MM.1S (cell line): ENCODE measurements around the gene INTS11.

Experiments
- DNase-seq: peaks from one replicate; pipeline ENCODE4 v3.0.0-alpha.2; 2015
- H2AFZ ChIP-seq: fragments of 300-600 bp; sonication (generic); 2 replicates; pipeline ENCODE4 v1.6.0; 2016; ENCODE audit warnings: antibody characterized with exemption, low read length
- H3F3A ChIP-seq: fragments of 300-600 bp; sonication (generic); 2 replicates; pipeline ENCODE4 v1.6.1; 2016; ENCODE audit warnings: mild to moderate bottlenecking, antibody characterized with exemption, low read length, moderate library complexity, mixed read lengths; ENCODE audit not compliant: insufficient read depth
- H3K27ac ChIP-seq: fragments of 300-600 bp; sonication (generic); 2 replicates; pipeline ENCODE4 v1.5.1; 2016; ENCODE audit warnings: mild to moderate bottlenecking, low read length
- H3K27me3 ChIP-seq: fragments of 300-600 bp; sonication (generic); replicated peaks from 2 replicates; pipeline ENCODE4 v1.6.0; 2016; ENCODE audit warnings: low read length; ENCODE audit not compliant: insufficient read depth
- H3K36me3 ChIP-seq: fragments of 300-600 bp; sonication (generic); replicated peaks from 2 replicates; pipeline ENCODE4 v1.6.1; 2016; ENCODE audit warnings: mild to moderate bottlenecking, low read length, mixed read lengths; ENCODE audit not compliant: insufficient read depth
- H3K4me1 ChIP-seq: fragments of 300-600 bp; sonication (generic); 2 replicates; pipeline ENCODE4 v1.6.1; 2016; ENCODE audit warnings: low read length, mixed read lengths
- H3K4me2 ChIP-seq: fragments of 300-600 bp; sonication (generic); 2 replicates; pipeline ENCODE4 v1.6.0; 2016; ENCODE audit warnings: low read depth, low read length
- H3K4me3 ChIP-seq: fragments of 300-600 bp; sonication (generic); 2 replicates; pipeline ENCODE4 v1.5.1; 2016; ENCODE audit warnings: low read length, mixed read lengths
- H3K79me2 ChIP-seq: fragments of 300-600 bp; sonication (generic); 2 replicates; pipeline ENCODE4 v1.6.1; 2016; ENCODE audit warnings: mixed run types, low read length, mixed read lengths
- H3K9ac ChIP-seq: fragments of 300-600 bp; sonication (generic); 2 replicates; pipeline ENCODE4 v1.6.1; 2016; ENCODE audit warnings: low read length, mixed read lengths
- H3K9me2 ChIP-seq: fragments of 300-600 bp; sonication (generic); replicated peaks from 2 replicates; pipeline ENCODE4 v1.6.1; 2016; ENCODE audit warnings: mild to moderate bottlenecking, low read length, mixed read lengths; ENCODE audit not compliant: insufficient read depth
- H3K9me3 ChIP-seq: fragments of 300-600 bp; sonication (generic); replicated peaks from 2 replicates; pipeline ENCODE4 v1.6.1; 2016; ENCODE audit warnings: mild to moderate bottlenecking, low read length, mixed read lengths; ENCODE audit not compliant: insufficient read depth
- H4K20me1 ChIP-seq: fragments of 300-600 bp; sonication (generic); 2 replicates; pipeline ENCODE4 v1.6.1; 2016; ENCODE audit warnings: mild to moderate bottlenecking, low read length, moderate library complexity, mixed read lengths; ENCODE audit not compliant: insufficient read depth
- EZH2 ChIP-seq: fragments of 300-600 bp; sonication (generic); optimal IDR thresholded peaks from 2 replicates; pipeline ENCODE3; 2017; ENCODE audit warnings: low read depth, mild to moderate bottlenecking, antibody characterized with exemption, low read length, mixed read lengths
- EZH2phosphoT487 ChIP-seq: fragments of 300-600 bp; sonication (generic); IDR thresholded peaks from 2 replicates; pipeline ENCODE4 v1.6.1; 2018; ENCODE audit warnings: antibody characterized with exemption, low read length
- TF ChIP-seq, protein P1 (sequence below): fragments of 300-600 bp; sonication (generic); IDR thresholded peaks from 2 replicates; pipeline ENCODE4 v1.5.1; 2016; ENCODE audit warnings: antibody characterized with exemption, low read length, mixed read lengths

Gene INTS11

GRCh38 chr1:1307261-1307922 lies 17.1 kb downstream of the INTS11 start:
- Histone ChIP-seq H3K4me1 (peaks cover 10% of the 10 kb centered on the region), H3K79me2 (peaks cover 44% of the 10 kb centered on the region), H3F3A (peaks cover 3% of the 10 kb centered on the region; the same call in 1 of the 2 replicates), H3K4me2 (peak overlapping the region; percentile 98), H2AFZ (peak overlapping the region; percentile 45), H3K27me3 (no peaks in the 10 kb centered on the region), H3K9ac (peak overlapping the region; percentile 66; the same call in 1 of the 2 replicates), H3K9me3 (no peaks in the 10 kb centered on the region), H3K36me3 (no peaks in the 10 kb centered on the region), H3K4me3 (peak overlapping the region; percentile 87), H3K27ac (no peak overlapping the region), H3K9me2 (no peaks in the 10 kb centered on the region), H4K20me1 (no peaks in the 10 kb centered on the region)
- DNase-seq, result peak; percentile 19
- TF ChIP-seq EZH2phosphoT487, result no peak
- no peak for TF ChIP-seq EZH2
- TF ChIP-seq, protein P1, sequence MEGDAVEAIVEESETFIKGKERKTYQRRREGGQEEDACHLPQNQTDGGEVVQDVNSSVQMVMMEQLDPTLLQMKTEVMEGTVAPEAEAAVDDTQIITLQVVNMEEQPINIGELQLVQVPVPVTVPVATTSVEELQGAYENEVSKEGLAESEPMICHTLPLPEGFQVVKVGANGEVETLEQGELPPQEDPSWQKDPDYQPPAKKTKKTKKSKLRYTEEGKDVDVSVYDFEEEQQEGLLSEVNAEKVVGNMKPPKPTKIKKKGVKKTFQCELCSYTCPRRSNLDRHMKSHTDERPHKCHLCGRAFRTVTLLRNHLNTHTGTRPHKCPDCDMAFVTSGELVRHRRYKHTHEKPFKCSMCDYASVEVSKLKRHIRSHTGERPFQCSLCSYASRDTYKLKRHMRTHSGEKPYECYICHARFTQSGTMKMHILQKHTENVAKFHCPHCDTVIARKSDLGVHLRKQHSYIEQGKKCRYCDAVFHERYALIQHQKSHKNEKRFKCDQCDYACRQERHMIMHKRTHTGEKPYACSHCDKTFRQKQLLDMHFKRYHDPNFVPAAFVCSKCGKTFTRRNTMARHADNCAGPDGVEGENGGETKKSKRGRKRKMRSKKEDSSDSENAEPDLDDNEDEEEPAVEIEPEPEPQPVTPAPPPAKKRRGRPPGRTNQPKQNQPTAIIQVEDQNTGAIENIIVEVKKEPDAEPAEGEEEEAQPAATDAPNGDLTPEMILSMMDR, result no peak

DNA sequence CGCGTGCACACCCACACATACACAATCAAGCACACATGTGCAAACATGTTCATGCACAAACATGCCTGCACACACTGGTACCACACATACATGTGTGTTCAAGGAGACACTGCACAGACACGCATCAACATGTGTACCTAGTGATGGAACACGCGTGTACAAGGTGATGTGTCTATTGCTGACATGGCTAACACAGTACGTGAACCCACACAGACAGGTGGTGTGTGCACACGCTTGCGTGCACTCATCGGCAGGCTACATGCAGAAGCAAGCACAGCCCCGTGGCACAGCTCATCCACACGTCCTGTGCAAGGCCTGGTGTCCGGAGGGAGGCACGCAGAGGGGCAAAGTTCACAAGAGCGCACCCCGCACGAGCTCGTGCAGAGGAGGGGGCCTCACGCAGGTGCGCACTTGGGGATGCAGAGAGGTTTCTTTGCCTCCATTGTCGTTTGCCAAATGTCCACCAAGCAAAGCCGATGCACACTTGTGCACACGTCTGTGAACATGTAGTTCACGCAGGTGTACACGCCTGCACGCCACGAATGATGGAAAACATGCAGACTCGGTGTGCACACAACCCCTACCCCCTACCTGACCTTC lies 17.7 kb downstream of the INTS11 start:
- H3K27ac ChIP-seq, result no peak overlapping the region
- peak overlapping the region; percentile 87 for H3K4me3 ChIP-seq
- peak overlapping the region; percentile 98 for H3K4me2 ChIP-seq
- H2AFZ ChIP-seq, result peak overlapping the region; percentile 45
- no peaks in the 10 kb centered on the region for H3K9me2 ChIP-seq
- H3K36me3 ChIP-seq, result no peaks in the 10 kb centered on the region
- no peaks in the 10 kb centered on the region for H3K9me3 ChIP-seq
- peak overlapping the region; percentile 66; the same call in 1 of the 2 replicates for H3K9ac ChIP-seq
- H3K4me1 ChIP-seq, result peaks cover 10% of the 10 kb centered on the region
- no peaks in the 10 kb centered on the region for H4K20me1 ChIP-seq
- peaks cover 3% of the 10 kb centered on the region; the same call in 1 of the 2 replicates for H3F3A ChIP-seq
- no peaks in the 10 kb centered on the region for H3K27me3 ChIP-seq
- no peak for DNase-seq
- peaks cover 44% of the 10 kb centered on the region for H3K79me2 ChIP-seq
- TF ChIP-seq, protein P1, result no peak
- TF ChIP-seq EZH2 (no peak), EZH2phosphoT487 (no peak)

- DNase-seq, result no peak
- Histone ChIP-seq H3K27ac (no peak overlapping the region), H3K27me3 (no peaks in the 10 kb centered on the region), H3K4me1 (peaks cover 10% of the 10 kb centered on the region), H3K9ac (no peak overlapping the region), H3K4me2 (peak overlapping the region; percentile 98), H3K4me3 (peak overlapping the region; percentile 87; the same call in 1 of the 2 replicates), H3K79me2 (peaks cover 44% of the 10 kb centered on the region), H2AFZ (no peak overlapping the region), H3K36me3 (no peaks in the 10 kb centered on the region), H3F3A (peaks cover 3% of the 10 kb centered on the region; the same call in 1 of the 2 replicates), H3K9me2 (no peaks in the 10 kb centered on the region), H3K9me3 (no peaks in the 10 kb centered on the region), H4K20me1 (no peaks in the 10 kb centered on the region)
- TF ChIP-seq EZH2 (no peak), EZH2phosphoT487 (no peak)
- TF ChIP-seq, protein P1, result no peak
Observed at GRCh38 chr1:1306070-1306660, 18.3 kb downstream of the INTS11 start.
